HL-60 (cell line): ENCODE measurements around the gene CLDN14.
A peak's percentile ranks its signal among the peaks of the same experiment; 100 is the strongest.

Experiments used
- DNase-seq, 2 experiments: peaks; one replicate each; pipeline ENCODE4 v3.0.0-alpha.2; 2010 to 2020; ENCODE audit warnings: low read depth in 1 of 2, low spot score in 1 of 2
- H3K27ac ChIP-seq: fragments of 250-450 bp; sonication (Bioruptor Pico); replicated peaks from 2 replicates; pipeline ENCODE4 v1.5.1; 2020; ENCODE audit warnings: mild to moderate bottlenecking, moderate library complexity
- H3K27me3 ChIP-seq: fragments of 250-450 bp; sonication (Bioruptor Pico); 2 replicates; pipeline ENCODE4 v1.5.1; 2021; ENCODE audit warnings: mild to moderate bottlenecking, moderate library complexity; ENCODE audit not compliant: insufficient read depth, poor library complexity, severe bottlenecking
- H3K4me3 ChIP-seq: replicated peaks from 2 replicates; pipeline ENCODE4 v1.5.1; 2011; ENCODE audit warnings: mild to moderate bottlenecking, control low read depth, low read length; ENCODE audit not compliant: insufficient read depth
- CTCF ChIP-seq: IDR thresholded peaks from one replicate; pipeline ENCODE4 v1.5.1; 2011; ENCODE audit warnings: low read length, control low read depth, inconsistent platforms; ENCODE audit not compliant: insufficient read depth
- GABPA ChIP-seq: IDR thresholded peaks from 2 replicates; pipeline ENCODE4 v1.6.1; 2012; ENCODE audit warnings: low read depth
- POLR2AphosphoS5 ChIP-seq: IDR thresholded peaks from 2 replicates; pipeline ENCODE4 v1.6.1; 2012; ENCODE audit warnings: low read depth
- REST ChIP-seq: IDR thresholded peaks from 2 replicates; pipeline ENCODE4 v1.6.1; 2012; ENCODE audit warnings: low read depth; ENCODE audit not compliant: insufficient replicate concordance
- SPI1 ChIP-seq: IDR thresholded peaks from 2 replicates; pipeline ENCODE4 v1.6.1; 2012; ENCODE audit warnings: low read depth, mild to moderate bottlenecking, borderline replicate concordance

CLDN14 gene

GRCh38 chr21:36454093-36454531 lies 25.8 kb downstream of the CLDN14 start:
- TF ChIP-seq CTCF (no peak), SPI1 (no peak), GABPA (no peak), POLR2AphosphoS5 (no peak)
- no peak for DNase-seq
- Histone ChIP-seq H3K27me3 (no peaks in the 10 kb centered on the region), H3K4me3 (no peak overlapping the region), H3K27ac (no peak overlapping the region)

GRCh38 chr21:36452281-36452825 lies 27.6 kb downstream of the CLDN14 start:
- DNase-seq, result peak in 1 of 2 experiments; percentile 39
- TF ChIP-seq CTCF, result no peak
- TF ChIP-seq GABPA, result no peak
- no peak for TF ChIP-seq REST
- TF ChIP-seq POLR2AphosphoS5, result no peak
- no peak for TF ChIP-seq SPI1
- H3K27me3 ChIP-seq, result no peaks in the 10 kb centered on the region
- H3K27ac ChIP-seq, result no peak overlapping the region
- no peak overlapping the region for H3K4me3 ChIP-seq

GRCh38 chr21:36451506-36451905 lies 28.4 kb downstream of the CLDN14 start:
- no peak overlapping the region for H3K4me3 ChIP-seq
- H3K27ac ChIP-seq, result no peak overlapping the region
- DNase-seq, result no peak
- H3K27me3 ChIP-seq, result no peaks in the 10 kb centered on the region
- TF ChIP-seq POLR2AphosphoS5 (no peak), CTCF (no peak), GABPA (no peak), SPI1 (no peak), REST (no peak)

GRCh38 chr21:36450511-36450910 lies 29.4 kb downstream of the CLDN14 start:
- no peak for TF ChIP-seq REST
- TF ChIP-seq CTCF, result no peak
- no peak for TF ChIP-seq GABPA
- TF ChIP-seq SPI1, result no peak
- no peak for TF ChIP-seq POLR2AphosphoS5
- Histone ChIP-seq H3K4me3 (no peak overlapping the region), H3K27me3 (no peaks in the 10 kb centered on the region), H3K27ac (no peak overlapping the region)
- DNase-seq, result no peak
